MCF 10A (cell line): ENCODE results near the gene SPOCK1. TPM values are rescaled to one million over a fixed set of nuclear protein-coding genes. Genes with fewer than 3 reads are reported as not detected.
"Not testable (repeated sequence)": the region's sequence is repeated elsewhere in the genome, so short reads cannot be mapped to it uniquely, and the experiment has no call there.

ENCODE experiments used
- BruUV-seq: library from RNA; stranded (reverse); fragments of 400-500 nt; replicated peaks from 2 replicates; lab custom pipeline; 2021; lab: Mats Ljungman, UMichigan
- CTCF ChIA-PET: fragments of 300-600 bp; sonication (Branson Sonifier 250); formaldehyde crosslinking; extraction: SDS; loops from one replicate; lab custom pipeline; 2021; ENCODE audit warnings: antibody characterized with exemption, inconsistent platforms; lab: Yijun Ruan, JAX
- POLR2A ChIA-PET: fragments of 300-600, 350-650 bp; sonication (Branson Sonifier 250); formaldehyde crosslinking; extraction: SDS; loops from one replicate; lab custom pipeline; 2020; ENCODE audit warnings: antibody characterized with exemption, inconsistent platforms; lab: Yijun Ruan, JAX
- DNase-seq: peaks from one replicate; pipeline ENCODE4 v3.0.0-alpha.2; 2018; ENCODE audit not compliant: unreplicated experiment
- H3K27ac Mint-ChIP-seq: one replicate; pipeline ENCODE4 v1.8.0; 2022; ENCODE audit warnings: mild to moderate bottlenecking, low read depth, mixed read lengths; ENCODE audit not compliant: unreplicated experiment
- H3K27me3 Mint-ChIP-seq: one replicate; pipeline ENCODE4 v1.8.0; 2022; ENCODE audit warnings: mixed read lengths; ENCODE audit not compliant: insufficient read depth, unreplicated experiment
- H3K36me3 Mint-ChIP-seq: one replicate; pipeline ENCODE4 v1.8.0; 2022; ENCODE audit warnings: mild to moderate bottlenecking, moderate library complexity, mixed read lengths; ENCODE audit not compliant: insufficient read depth, unreplicated experiment
- H3K4me1 Mint-ChIP-seq: one replicate; pipeline ENCODE4 v1.8.0; 2022; ENCODE audit warnings: mixed read lengths; ENCODE audit not compliant: insufficient read depth, unreplicated experiment
- H3K4me3 Mint-ChIP-seq: one replicate; pipeline ENCODE4 v1.8.0; 2022; ENCODE audit warnings: mild to moderate bottlenecking, moderate library complexity, mixed read lengths; ENCODE audit not compliant: unreplicated experiment
- H3K9me3 Mint-ChIP-seq: one replicate; pipeline ENCODE4 v1.8.0; 2022; ENCODE audit warnings: mixed read lengths; ENCODE audit not compliant: unreplicated experiment
- intact Hi-C: fragments of 100-400 bp; cut with micrococcal nuclease; formaldehyde crosslinking; loops from 2 replicates; pipeline ENCODE4 v1.14.1; 2022
- total RNA-seq: library from RNA; stranded (reverse); gene quantifications from 2 replicates; pipeline ENCODE4 v1.2.3, GENCODE V29; 2022
- TF ChIP-seq, protein P1 (sequence below): fragments of 200-600 bp; IDR thresholded peaks from one replicate; pipeline ENCODE4 v1.8.0; 2022; ENCODE audit warnings: antibody characterized with exemption, mild to moderate bottlenecking; ENCODE audit not compliant: unreplicated experiment

SPOCK1 gene
- total RNA-seq, 1 experiment from 2014 or later: 34.3 TPM

DNA sequence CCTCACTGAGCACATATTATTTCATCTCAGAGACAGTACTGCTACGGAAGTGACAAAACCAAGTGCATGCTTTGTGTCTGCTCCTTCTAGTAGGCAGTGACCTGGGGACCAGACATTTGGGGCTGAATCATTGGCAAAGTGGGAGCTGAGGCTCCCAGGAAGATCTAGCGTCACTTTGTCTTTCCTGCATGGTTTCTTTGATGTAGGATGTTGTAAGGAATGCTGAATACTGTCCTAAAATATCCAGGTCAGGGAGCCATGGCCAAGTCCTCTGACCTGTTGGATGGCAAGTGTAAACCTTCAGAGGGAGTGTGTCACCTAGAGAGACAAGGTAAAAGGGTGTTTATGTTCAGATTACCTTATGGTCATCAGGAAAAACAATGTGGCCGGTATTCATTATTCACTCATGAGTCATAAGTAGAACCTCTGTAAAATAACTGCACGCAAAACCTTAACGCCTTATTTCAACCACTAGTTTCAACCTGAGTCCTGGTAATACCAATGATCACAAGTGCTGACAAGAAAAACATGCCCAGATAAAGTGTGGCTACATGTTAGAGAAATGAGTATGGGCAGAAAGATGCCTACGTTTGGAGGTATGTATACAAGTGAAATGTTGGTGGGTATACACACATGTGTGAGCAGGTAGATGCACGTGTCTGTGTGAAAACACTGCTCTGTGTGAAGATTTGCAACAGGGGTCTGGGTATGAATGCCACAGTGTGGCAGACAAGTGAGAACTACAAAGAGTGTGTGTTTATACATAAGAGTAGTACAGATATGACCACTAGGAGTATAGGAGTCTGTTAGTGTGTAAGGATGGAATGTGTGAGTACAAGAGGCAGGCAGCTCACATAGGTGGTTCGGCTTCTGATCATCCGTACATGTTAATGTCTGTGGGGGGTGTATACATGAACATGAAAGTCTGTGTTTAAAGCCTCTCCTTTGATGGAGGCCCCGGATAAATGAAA, 263.9 kb downstream of the SPOCK1 start:
- POLR2A ChIA-PET: interaction anchor here (0.6 to 0.7 kb wide), 3 partner anchors 13 to 1332 kb away, joined by 3 read pairs; no protein-coding TSS in a partner anchor
- BruUV-seq: no TSS peak
- intact Hi-C loops: loop anchor here (2.0 kb wide), 1 partner anchor 76 kb away; no protein-coding TSS in a partner anchor
- TF ChIP-seq, protein P1, sequence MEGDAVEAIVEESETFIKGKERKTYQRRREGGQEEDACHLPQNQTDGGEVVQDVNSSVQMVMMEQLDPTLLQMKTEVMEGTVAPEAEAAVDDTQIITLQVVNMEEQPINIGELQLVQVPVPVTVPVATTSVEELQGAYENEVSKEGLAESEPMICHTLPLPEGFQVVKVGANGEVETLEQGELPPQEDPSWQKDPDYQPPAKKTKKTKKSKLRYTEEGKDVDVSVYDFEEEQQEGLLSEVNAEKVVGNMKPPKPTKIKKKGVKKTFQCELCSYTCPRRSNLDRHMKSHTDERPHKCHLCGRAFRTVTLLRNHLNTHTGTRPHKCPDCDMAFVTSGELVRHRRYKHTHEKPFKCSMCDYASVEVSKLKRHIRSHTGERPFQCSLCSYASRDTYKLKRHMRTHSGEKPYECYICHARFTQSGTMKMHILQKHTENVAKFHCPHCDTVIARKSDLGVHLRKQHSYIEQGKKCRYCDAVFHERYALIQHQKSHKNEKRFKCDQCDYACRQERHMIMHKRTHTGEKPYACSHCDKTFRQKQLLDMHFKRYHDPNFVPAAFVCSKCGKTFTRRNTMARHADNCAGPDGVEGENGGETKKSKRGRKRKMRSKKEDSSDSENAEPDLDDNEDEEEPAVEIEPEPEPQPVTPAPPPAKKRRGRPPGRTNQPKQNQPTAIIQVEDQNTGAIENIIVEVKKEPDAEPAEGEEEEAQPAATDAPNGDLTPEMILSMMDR: no peak
- no peak overlapping the region for H3K4me3 Mint-ChIP-seq
- CTCF ChIA-PET: interaction anchor here (0.6 to 3.1 kb wide), 3 partner anchors 12 to 85 kb away, joined by 3 to 20 read pairs (median 14); no protein-coding TSS in a partner anchor
- H3K27ac Mint-ChIP-seq: peak overlapping the region; percentile 53
- no peaks in the 10 kb centered on the region for H3K27me3 Mint-ChIP-seq
- H3K36me3 Mint-ChIP-seq: no peaks in the 10 kb centered on the region
- no peaks in the 10 kb centered on the region for H3K9me3 Mint-ChIP-seq
- peaks cover 26% of the 10 kb centered on the region for H3K4me1 Mint-ChIP-seq
- peak; percentile 68 for DNase-seq

DNA sequence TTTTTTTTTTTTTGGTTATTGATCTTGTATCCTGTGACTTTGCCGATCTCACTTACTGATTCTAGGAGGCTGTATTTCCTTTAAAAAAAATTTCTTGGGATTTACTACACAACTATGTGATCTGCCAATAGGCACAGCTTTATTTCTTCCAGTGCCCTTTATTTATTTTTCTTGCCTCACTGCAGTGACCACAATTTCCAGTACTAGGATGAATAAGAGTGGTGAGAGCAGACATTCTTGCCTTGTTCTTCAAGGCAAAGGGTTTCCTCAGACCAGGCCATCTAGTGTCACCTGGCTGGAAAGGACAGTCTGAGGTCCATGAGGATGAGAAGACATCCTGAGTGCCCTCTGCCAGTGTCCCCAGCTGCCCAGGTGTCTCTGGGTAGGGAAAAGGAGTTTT, 265.4 kb downstream of the SPOCK1 start:
- no peaks in the 10 kb centered on the region for H3K9me3 Mint-ChIP-seq
- peaks cover 26% of the 10 kb centered on the region for H3K4me1 Mint-ChIP-seq
- DNase-seq: no peak
- ChIA-PET POLR2A (interaction anchor here (0.6 kb wide), 1 partner anchor 270 kb away, joined by 3 read pairs; no protein-coding TSS in a partner anchor), CTCF (interaction anchor here (0.5 to 1.0 kb wide), 5 partner anchors 17 to 1485 kb away, joined by 3 to 4 read pairs (median 3); no protein-coding TSS in a partner anchor)
- no peaks in the 10 kb centered on the region for H3K36me3 Mint-ChIP-seq
- TF ChIP-seq, protein P1: no peak
- no peak overlapping the region for H3K27ac Mint-ChIP-seq
- BruUV-seq: no TSS peak
- intact Hi-C loops: loop anchor here (2.0 kb wide), 1 partner anchor 77 kb away; no protein-coding TSS in a partner anchor
- H3K27me3 Mint-ChIP-seq: no peaks in the 10 kb centered on the region
- H3K4me3 Mint-ChIP-seq: no peak overlapping the region

DNA sequence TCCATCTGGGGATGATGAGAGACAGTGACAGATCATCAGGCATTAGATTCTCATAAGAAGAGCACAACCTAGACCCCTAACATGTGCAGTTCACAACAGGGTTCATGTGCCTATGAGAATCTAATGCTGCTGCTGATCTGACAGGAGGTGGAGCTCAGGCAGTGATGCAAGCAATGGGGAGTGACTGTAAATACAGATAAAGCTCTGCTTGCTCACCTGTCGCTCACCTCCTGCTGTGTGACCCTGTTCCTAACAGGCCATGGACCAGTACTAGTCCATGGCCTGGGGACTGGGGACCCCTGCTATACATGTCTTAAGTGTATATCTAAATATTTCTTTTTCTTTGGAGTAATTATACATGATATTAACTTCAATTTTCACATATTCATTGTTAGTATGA, 265.8 kb downstream of the SPOCK1 start:
- intact Hi-C loops, H3K9me3 Mint-ChIP-seq, DNase-seq, H3K4me3 Mint-ChIP-seq, H3K27ac Mint-ChIP-seq, POLR2A ChIA-PET, H3K27me3 Mint-ChIP-seq, BruUV-seq, H3K36me3 Mint-ChIP-seq: not testable (repeated sequence)
- CTCF ChIA-PET: interaction anchor here (0.6 to 1.0 kb wide), 5 partner anchors 16 to 634 kb away, joined by 3 to 4 read pairs (median 3); no protein-coding TSS in a partner anchor
- H3K4me1 Mint-ChIP-seq: peaks cover 26% of the 10 kb centered on the region

GRCh38 chr5:137231540-137231939, 267.6 kb downstream of the SPOCK1 start:
- H3K36me3 Mint-ChIP-seq: no peaks in the 10 kb centered on the region
- intact Hi-C loops: no loop called here
- H3K4me1 Mint-ChIP-seq: peaks cover 26% of the 10 kb centered on the region
- BruUV-seq: no TSS peak
- H3K9me3 Mint-ChIP-seq: no peaks in the 10 kb centered on the region
- DNase-seq: peak; percentile 58
- no peaks in the 10 kb centered on the region for H3K27me3 Mint-ChIP-seq
- ChIA-PET POLR2A (no interaction called here), CTCF (interaction anchor here (0.8 kb wide), 1 partner anchor 174 kb away, joined by 5 read pairs; no protein-coding TSS in a partner anchor)
- H3K4me3 Mint-ChIP-seq: no peak overlapping the region
- no peak overlapping the region for H3K27ac Mint-ChIP-seq
- TF ChIP-seq, protein P1: no peak
